Activated T-cell treated with anti-CD3 and anti-CD28 coated beads, Interleukin-2, amount 50 U/mL, for 72 hours (primary cell): ENCODE data around the gene MT1H. TPM values are rescaled to one million over a fixed set of nuclear protein-coding genes. Genes with fewer than 3 reads are reported as not detected.
"Not testable (repeated sequence)": the region's sequence is repeated elsewhere in the genome, so short reads cannot be mapped to it uniquely, and the experiment has no call there.

Experiments used
- ATAC-seq, 2 donors: fragments of 150-1000 bp; cut with Tn5 transposase; replicated peaks in 1 of 2; 2 replicates each; pipeline ENCODE4 v1.10.0; 2021; ENCODE audit warnings: moderate library complexity in 2 of 2, mild to moderate bottlenecking in 1 of 2
- DNase-seq, 2 donors: peaks; one replicate each; pipeline ENCODE4 v3.0.0; 2021 to 2022; ENCODE audit warnings: mixed read lengths in 1 of 2
- H3K27ac Mint-ChIP-seq: one replicate; pipeline ENCODE4 v1.8.0; 2022; ENCODE audit warnings: mild to moderate bottlenecking, moderate library complexity, mixed read lengths
- H3K27me3 Mint-ChIP-seq: one replicate; pipeline ENCODE4 v1.8.0; 2022; ENCODE audit warnings: low read depth, mixed read lengths
- H3K36me3 Mint-ChIP-seq, 2 donors: one replicate each; pipeline ENCODE4 v1.8.0; 2022; ENCODE audit warnings: mixed read lengths in 2 of 2, mild to moderate bottlenecking in 1 of 2; ENCODE audit not compliant: insufficient read depth in 2 of 2
- H3K4me1 Mint-ChIP-seq: one replicate; pipeline ENCODE4 v1.8.0; 2022; ENCODE audit warnings: low read depth, mixed read lengths
- H3K4me3 Mint-ChIP-seq, 2 donors: one replicate each; pipeline ENCODE4 v1.8.0; 2022; ENCODE audit warnings: mild to moderate bottlenecking in 2 of 2, mixed read lengths in 2 of 2, moderate library complexity in 2 of 2
- H3K9me3 Mint-ChIP-seq, 2 donors: one replicate each; pipeline ENCODE4 v1.8.0; 2022; ENCODE audit warnings: mixed read lengths in 2 of 2
- total RNA-seq, 2 donors: library from RNA; stranded (reverse); gene quantifications; one replicate each; pipeline ENCODE4 v1.2.3, GENCODE V29; 2022

The MT1H gene
- total RNA-seq, 2 donors from 2014 or later, result 9.6 to 37.5 TPM

- H3K4me1 Mint-ChIP-seq, result peaks cover 48% of the 10 kb centered on the region
- peak overlapping the region; percentile 82 to 89 for H3K4me3 Mint-ChIP-seq
- H3K27ac Mint-ChIP-seq, result peak overlapping the region; percentile 50
- DNase-seq (peak; percentile 33 to 38), ATAC-seq (peak; percentile 37 to 55)
- no peaks in the 10 kb centered on the region for H3K36me3 Mint-ChIP-seq
- peaks cover 39% of the 10 kb centered on the region for H3K27me3 Mint-ChIP-seq
- H3K9me3 Mint-ChIP-seq, result no peaks in the 10 kb centered on the region
These were observed 7.0 kb upstream of the MT1H start for GRCh38 chr16:56662357-56663354.

GRCh38 chr16:56664506-56664905 is 5.1 kb upstream of the MT1H start:
- peaks cover 55% of the 10 kb centered on the region for H3K4me1 Mint-ChIP-seq
- H3K4me3 Mint-ChIP-seq, result no peak overlapping the region
- H3K27me3 Mint-ChIP-seq, result peaks cover 56% of the 10 kb centered on the region
- no peak for DNase-seq
- H3K9me3 Mint-ChIP-seq, result no peaks in the 10 kb centered on the region
- H3K27ac Mint-ChIP-seq, result no peak overlapping the region
- no peak for ATAC-seq
- no peaks in the 10 kb centered on the region for H3K36me3 Mint-ChIP-seq

- H3K4me1 Mint-ChIP-seq, result peaks cover 62% of the 10 kb centered on the region
- H3K9me3 Mint-ChIP-seq, H3K36me3 Mint-ChIP-seq, H3K27ac Mint-ChIP-seq, H3K4me3 Mint-ChIP-seq: not testable (repeated sequence)
- H3K27me3 Mint-ChIP-seq, result peaks cover 67% of the 10 kb centered on the region
- peak in 1 of 2 donors; percentile 23 for DNase-seq
- peak; percentile 50 to 52 for ATAC-seq
These were observed 4.0 kb upstream of the MT1H start for GRCh38 chr16:56665286-56666261.

GRCh38 chr16:56667581-56668571 is 1.7 kb upstream of the MT1H start, which contains the start of gene MT1G:
Gene MT1G, minus strand, starts transcription at chr16:56668065. Its CDS starts 72 bp downstream, at chr16:56667993.
- Mint-ChIP-seq H3K27me3 (peaks cover 81% of the 10 kb centered on the region), H3K4me3 (peak within 1 kb of the TSS; percentile 72 to 75), H3K36me3 (no peaks in the 10 kb centered on the region), H3K9me3 (no peaks in the 10 kb centered on the region), H3K27ac (no peak within 1 kb of the TSS), H3K4me1 (peaks cover 53% of the 10 kb centered on the region)
- ATAC-seq (peak; percentile 72 to 79), DNase-seq (peak; percentile 55 to 69)

GRCh38 chr16:56669840-56670619 is 416 bp downstream of the MT1H start:
- Mint-ChIP-seq H3K9me3 (no peaks in the 10 kb centered on the region), H3K27ac (no peak overlapping the region), H3K27me3 (peaks cover 78% of the 10 kb centered on the region), H3K4me1 (peaks cover 41% of the 10 kb centered on the region), H3K36me3 (no peaks in the 10 kb centered on the region), H3K4me3 (peak overlapping the region; percentile 71 to 75)
- DNase-seq, result no peak
- no peak for ATAC-seq

GRCh38 chr16:56670620-56670934 is 963 bp downstream of the MT1H start:
- Mint-ChIP-seq H3K27me3 (peaks cover 84% of the 10 kb centered on the region), H3K36me3 (no peaks in the 10 kb centered on the region)
- no peak for ATAC-seq

GRCh38 chr16:56671691-56672090 is 2.1 kb downstream of the MT1H start:
- not testable (repeated sequence) for H3K36me3 Mint-ChIP-seq, H3K27ac Mint-ChIP-seq, H3K4me3 Mint-ChIP-seq, DNase-seq, H3K9me3 Mint-ChIP-seq, ATAC-seq
- H3K4me1 Mint-ChIP-seq, result peaks cover 51% of the 10 kb centered on the region
- peaks cover 80% of the 10 kb centered on the region for H3K27me3 Mint-ChIP-seq

More at GRCh38 chr16:56670620-56670934, 963 bp downstream of the MT1H start:
- peak overlapping the region in 1 of 2 donors; percentile 42 for H3K4me3 Mint-ChIP-seq
- peaks cover 40% of the 10 kb centered on the region for H3K4me1 Mint-ChIP-seq
- no peaks in the 10 kb centered on the region for H3K9me3 Mint-ChIP-seq
- no peak overlapping the region for H3K27ac Mint-ChIP-seq
- no peak for DNase-seq

GRCh38 chr16:56672171-56672570 is 2.6 kb downstream of the MT1H start:
- H3K36me3 Mint-ChIP-seq, DNase-seq, H3K27ac Mint-ChIP-seq, H3K4me3 Mint-ChIP-seq, H3K9me3 Mint-ChIP-seq: not testable (repeated sequence)
- peak; percentile 24 to 41 for ATAC-seq
- Mint-ChIP-seq H3K4me1 (peaks cover 50% of the 10 kb centered on the region), H3K27me3 (peaks cover 75% of the 10 kb centered on the region)

GRCh38 chr16:56672761-56673536 is 3.3 kb downstream of the MT1H start:
- H3K4me3 Mint-ChIP-seq, result no peak overlapping the region
- H3K27me3 Mint-ChIP-seq, result peaks cover 68% of the 10 kb centered on the region
- DNase-seq, result no peak
- peaks cover 43% of the 10 kb centered on the region for H3K4me1 Mint-ChIP-seq
- ATAC-seq, result peak; percentile 41 to 53
- no peaks in the 10 kb centered on the region for H3K36me3 Mint-ChIP-seq
- H3K27ac Mint-ChIP-seq, result no peak overlapping the region
- H3K9me3 Mint-ChIP-seq, result no peaks in the 10 kb centered on the region

- ATAC-seq (no peak), DNase-seq (peak in 1 of 2 donors; percentile 38)
- Mint-ChIP-seq H3K36me3 (no peaks in the 10 kb centered on the region), H3K27ac (no peak overlapping the region), H3K27me3 (peaks cover 58% of the 10 kb centered on the region), H3K4me1 (peaks cover 34% of the 10 kb centered on the region), H3K4me3 (peak overlapping the region in 1 of 2 donors; percentile 13), H3K9me3 (no peaks in the 10 kb centered on the region)
These were observed 4.3 kb downstream of the MT1H start for GRCh38 chr16:56673921-56674320.

- not testable (repeated sequence) for H3K27ac Mint-ChIP-seq, H3K36me3 Mint-ChIP-seq, H3K4me3 Mint-ChIP-seq, DNase-seq, ATAC-seq, H3K9me3 Mint-ChIP-seq
- Mint-ChIP-seq H3K27me3 (peaks cover 52% of the 10 kb centered on the region), H3K4me1 (peaks cover 28% of the 10 kb centered on the region)
These were observed 5.0 kb downstream of the MT1H start for GRCh38 chr16:56674570-56674969.
